Measurements from ENCODE around the gene ATG4A. TPM values are rescaled to one million over a fixed set of nuclear protein-coding genes. Genes with fewer than 3 reads are reported as not detected.

The ATG4A gene
- total RNA-seq, 4 donors from 2014 or later = 4.9 to 13.2 (median 8.9) TPM

DNA sequence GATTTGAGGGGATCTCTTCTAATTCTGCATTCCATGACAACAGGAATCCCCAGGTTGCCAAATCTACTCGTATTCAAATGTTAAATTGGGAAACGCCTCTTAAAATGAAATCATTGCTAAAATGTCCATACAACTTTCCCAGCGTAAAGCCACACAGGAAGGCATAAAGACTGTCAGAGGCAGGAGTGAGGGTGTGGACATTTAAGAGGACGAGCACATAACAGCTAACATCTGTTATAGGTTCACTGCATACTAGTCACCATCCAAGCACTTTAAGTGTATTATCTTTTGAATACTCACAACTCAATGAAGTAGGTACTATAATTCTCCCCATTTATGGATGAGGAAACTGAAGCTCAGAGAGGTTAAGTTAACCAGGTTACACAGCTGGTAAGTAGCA is 35.6 kb downstream of the ATG4A start:
- H3K27me3 ChIP-seq = no peaks in the 10 kb centered on the region
- no peak for DNase-seq
- no peak overlapping the region for H3K4me3 ChIP-seq
- H3K4me1 ChIP-seq = no peaks in the 10 kb centered on the region
- TF ChIP-seq POLR2A (IDR thresholded peaks at IDR 0.05) = no peak
- TF ChIP-seq, protein P1, sequence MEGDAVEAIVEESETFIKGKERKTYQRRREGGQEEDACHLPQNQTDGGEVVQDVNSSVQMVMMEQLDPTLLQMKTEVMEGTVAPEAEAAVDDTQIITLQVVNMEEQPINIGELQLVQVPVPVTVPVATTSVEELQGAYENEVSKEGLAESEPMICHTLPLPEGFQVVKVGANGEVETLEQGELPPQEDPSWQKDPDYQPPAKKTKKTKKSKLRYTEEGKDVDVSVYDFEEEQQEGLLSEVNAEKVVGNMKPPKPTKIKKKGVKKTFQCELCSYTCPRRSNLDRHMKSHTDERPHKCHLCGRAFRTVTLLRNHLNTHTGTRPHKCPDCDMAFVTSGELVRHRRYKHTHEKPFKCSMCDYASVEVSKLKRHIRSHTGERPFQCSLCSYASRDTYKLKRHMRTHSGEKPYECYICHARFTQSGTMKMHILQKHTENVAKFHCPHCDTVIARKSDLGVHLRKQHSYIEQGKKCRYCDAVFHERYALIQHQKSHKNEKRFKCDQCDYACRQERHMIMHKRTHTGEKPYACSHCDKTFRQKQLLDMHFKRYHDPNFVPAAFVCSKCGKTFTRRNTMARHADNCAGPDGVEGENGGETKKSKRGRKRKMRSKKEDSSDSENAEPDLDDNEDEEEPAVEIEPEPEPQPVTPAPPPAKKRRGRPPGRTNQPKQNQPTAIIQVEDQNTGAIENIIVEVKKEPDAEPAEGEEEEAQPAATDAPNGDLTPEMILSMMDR (IDR thresholded peaks at IDR 0.05) = no peak
- H3K9me3 ChIP-seq = no peaks in the 10 kb centered on the region
- intact Hi-C loops (cut with DNase I; ENCODE audit: low total_unique reads) = no loop called here
- no peaks in the 10 kb centered on the region for H3K36me3 ChIP-seq
- H3K27ac ChIP-seq = no peak overlapping the region

DNA sequence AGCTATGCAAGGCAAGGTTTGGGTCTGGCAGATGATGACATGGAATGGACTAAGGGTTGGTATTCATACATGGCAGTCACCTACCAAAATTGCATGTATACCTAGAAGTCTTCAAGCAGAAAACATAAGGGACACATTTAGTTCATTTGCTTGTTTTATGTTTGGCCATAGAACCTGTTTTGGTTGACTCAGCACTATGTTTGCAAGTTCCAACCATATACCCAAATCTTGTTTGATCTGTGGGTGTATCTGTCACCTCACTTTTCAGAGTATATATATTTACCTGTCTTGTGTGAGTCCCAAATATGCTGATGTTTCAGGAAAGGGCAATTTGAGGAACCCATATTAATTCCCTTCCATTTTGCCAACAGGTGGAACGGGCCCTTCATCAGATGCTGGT is 39.3 kb downstream of the ATG4A start:
- intact Hi-C loops (cut with DNase I; ENCODE audit: low total_unique reads) = no loop called here

DNA sequence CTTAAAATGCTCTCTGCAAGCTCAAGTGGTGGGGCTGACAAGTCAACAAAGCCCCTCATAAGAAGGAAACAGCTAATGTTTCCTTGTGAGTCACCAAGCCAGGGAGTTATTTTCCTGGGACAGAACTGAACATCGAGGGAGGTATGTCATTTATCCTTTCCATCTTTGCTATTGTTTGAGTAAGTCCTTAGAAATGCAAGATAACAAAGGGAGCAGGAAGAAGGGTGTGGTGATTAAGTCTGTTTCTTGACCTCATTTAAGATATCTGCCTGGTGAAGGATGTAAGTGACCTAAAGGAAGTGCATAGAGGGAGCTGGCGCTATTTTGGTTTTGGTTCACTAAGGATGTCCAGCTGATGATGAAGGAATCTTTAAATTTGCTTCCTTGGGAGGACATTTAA is 39.9 kb downstream of the ATG4A start:
- H3K36me3 ChIP-seq = no peaks in the 10 kb centered on the region
- intact Hi-C loops (cut with DNase I; ENCODE audit: low total_unique reads) = no loop called here
- no peak overlapping the region for H3K27ac ChIP-seq
- no peaks in the 10 kb centered on the region for H3K9me3 ChIP-seq
- H3K4me1 ChIP-seq = no peaks in the 10 kb centered on the region
- H3K27me3 ChIP-seq = no peaks in the 10 kb centered on the region
- no peak overlapping the region for H3K4me3 ChIP-seq
- DNase-seq = no peak
- TF ChIP-seq, protein P1 (IDR thresholded peaks at IDR 0.05) = no peak
- TF ChIP-seq POLR2A (IDR thresholded peaks at IDR 0.05) = no peak

More for the DNA sequence above, 39.3 kb downstream of the ATG4A start:
- Histone ChIP-seq H3K4me1 (no peaks in the 10 kb centered on the region), H3K36me3 (no peaks in the 10 kb centered on the region), H3K27ac (no peak overlapping the region), H3K4me3 (no peak overlapping the region), H3K9me3 (no peaks in the 10 kb centered on the region), H3K27me3 (no peaks in the 10 kb centered on the region)
- no peak for TF ChIP-seq POLR2A (IDR thresholded peaks at IDR 0.05)
- TF ChIP-seq, protein P1 (IDR thresholded peaks at IDR 0.05) = no peak
- DNase-seq = no peak

DNA sequence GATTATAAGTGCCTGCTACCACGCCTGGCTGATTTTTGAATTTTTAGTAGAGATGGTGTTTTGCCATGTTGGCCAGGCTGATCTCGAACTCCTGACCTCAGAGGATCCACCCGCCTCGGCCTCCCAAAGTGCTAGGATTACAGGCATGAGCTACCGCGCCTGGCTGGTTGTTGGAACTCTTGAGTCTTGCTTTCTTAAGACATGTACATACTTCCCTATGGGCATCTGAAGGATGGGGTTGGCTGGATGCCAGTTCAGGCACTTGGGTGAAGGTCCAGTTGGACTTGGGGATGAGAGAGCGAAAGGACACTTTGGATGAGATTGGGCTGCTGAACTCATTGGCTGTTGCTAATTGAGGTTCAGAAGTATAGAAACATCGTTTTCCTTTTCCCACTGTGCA is 40.5 kb downstream of the ATG4A start:
- intact Hi-C loops (cut with DNase I; ENCODE audit: low total_unique reads) = no loop called here
- TF ChIP-seq, protein P1 (IDR thresholded peaks at IDR 0.05) = no peak
- no peak for TF ChIP-seq POLR2A (IDR thresholded peaks at IDR 0.05)

DNA sequence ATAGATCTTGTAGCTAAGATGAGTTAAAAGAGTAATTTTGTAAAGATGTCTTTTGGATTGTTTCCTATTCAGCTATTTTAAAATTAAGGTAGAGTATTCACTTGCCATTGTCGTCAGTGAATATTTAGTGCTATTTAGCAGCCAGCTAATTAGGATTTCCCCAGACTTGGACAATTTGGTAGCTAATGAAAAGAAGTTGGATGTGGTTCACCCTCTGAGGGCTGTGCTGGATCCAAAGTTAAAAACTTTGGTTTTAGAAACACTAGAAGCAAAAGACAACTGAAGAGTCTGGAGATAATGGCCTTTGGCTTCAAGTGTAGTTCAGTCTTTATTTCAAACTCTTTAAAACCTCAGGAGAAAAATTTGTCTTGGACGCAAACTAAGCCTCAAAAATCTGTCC is 41.3 kb downstream of the ATG4A start:
- intact Hi-C loops (cut with DNase I; ENCODE audit: low total_unique reads) = no loop called here
- no peak for TF ChIP-seq POLR2A (IDR thresholded peaks at IDR 0.05)
- TF ChIP-seq, protein P1 (IDR thresholded peaks at IDR 0.05) = no peak
- DNase-seq = no peak
- Histone ChIP-seq H3K27ac (no peak overlapping the region), H3K4me1 (no peaks in the 10 kb centered on the region), H3K4me3 (no peak overlapping the region), H3K36me3 (no peaks in the 10 kb centered on the region), H3K27me3 (no peaks in the 10 kb centered on the region), H3K9me3 (no peaks in the 10 kb centered on the region)

More for the DNA sequence above, 40.5 kb downstream of the ATG4A start:
- no peak overlapping the region for H3K4me3 ChIP-seq
- H3K27ac ChIP-seq = no peak overlapping the region
- no peaks in the 10 kb centered on the region for H3K4me1 ChIP-seq
- H3K27me3 ChIP-seq = no peaks in the 10 kb centered on the region
- DNase-seq = no peak
- no peaks in the 10 kb centered on the region for H3K36me3 ChIP-seq
- H3K9me3 ChIP-seq = no peaks in the 10 kb centered on the region

Measured in uterus (tissue), 4 donors.